Large intestine (tissue), 3 donors: ENCODE data around the gene STXBP6. TPM values are rescaled to one million over a fixed set of nuclear protein-coding genes. Genes with fewer than 3 reads are reported as not detected.

ENCODE experiments used
- DNase-seq, 2 donors: peaks; one replicate each; pipeline versions ENCODE4 v3.0.0 to v3.0.0-alpha.2; 2013
- H3K27ac ChIP-seq: one replicate; pipeline ENCODE4 v1.5.1; 2013; ENCODE audit warnings: low read length
- H3K27me3 ChIP-seq: 2 replicates; pipeline ENCODE4 v1.6.1; 2013; ENCODE audit warnings: low read length; ENCODE audit not compliant: control insufficient read depth, insufficient read depth
- H3K36me3 ChIP-seq: 2 replicates; pipeline ENCODE4 v1.6.1; 2013; ENCODE audit warnings: low read length; ENCODE audit not compliant: control insufficient read depth, insufficient read depth
- H3K4me1 ChIP-seq: one replicate; pipeline ENCODE4 v1.6.1; 2013; ENCODE audit warnings: low read length; ENCODE audit not compliant: control insufficient read depth, insufficient read depth
- H3K4me3 ChIP-seq: one replicate; pipeline ENCODE4 v1.5.1; 2013; ENCODE audit warnings: low read length
- H3K9me3 ChIP-seq: one replicate; pipeline ENCODE4 v1.6.1; 2013; ENCODE audit warnings: mild to moderate bottlenecking, low read depth, low read length, moderate library complexity; ENCODE audit not compliant: control insufficient read depth
- WGBS: methylation state at CpG from one replicate; pipeline ENCODE4 v1.1.5; 2013; ENCODE audit warnings: low lambda C conversion rate; ENCODE audit not compliant: insufficient coverage; 5-methylcytosine and 5-hydroxymethylcytosine counted together
- polyA plus RNA-seq: library from polyadenylated mRNA; unstranded; fragments of 120-200 nt; gene quantifications from one replicate; pipeline ENCODE4 v1.2.1, GENCODE V29; 2013

Gene STXBP6
- polyA plus RNA-seq, 1 donor = 27.8 TPM

- 100% methylated on average over 1 of the region's 3 CpGs for WGBS
- no peaks in the 10 kb centered on the region for H3K36me3 ChIP-seq
- no peak for DNase-seq
- H3K4me1 ChIP-seq = peaks cover 42% of the 10 kb centered on the region
- H3K9me3 ChIP-seq = no peaks in the 10 kb centered on the region
- H3K27me3 ChIP-seq = no peaks in the 10 kb centered on the region
- no peak overlapping the region for H3K4me3 ChIP-seq
- H3K27ac ChIP-seq = no peak overlapping the region
These were observed 201.7 kb downstream of the STXBP6 start for GRCh38 chr14:24848102-24848790.

- no peaks in the 10 kb centered on the region for H3K27me3 ChIP-seq
- no peaks in the 10 kb centered on the region for H3K9me3 ChIP-seq
- no peak for DNase-seq
- H3K36me3 ChIP-seq = no peaks in the 10 kb centered on the region
- H3K4me1 ChIP-seq = peaks cover 40% of the 10 kb centered on the region
- H3K4me3 ChIP-seq = no peak overlapping the region
- H3K27ac ChIP-seq = no peak overlapping the region
These were observed 202.3 kb downstream of the STXBP6 start for GRCh38 chr14:24847568-24848095.

GRCh38 chr14:24846261-24846660 is 203.7 kb downstream of the STXBP6 start:
- no peak overlapping the region for H3K4me3 ChIP-seq
- H3K4me1 ChIP-seq = peaks cover 28% of the 10 kb centered on the region
- no peaks in the 10 kb centered on the region for H3K36me3 ChIP-seq
- DNase-seq = no peak
- WGBS = 80% methylated on average over 1 of the region's 3 CpGs
- no peaks in the 10 kb centered on the region for H3K27me3 ChIP-seq
- H3K9me3 ChIP-seq = no peaks in the 10 kb centered on the region
- H3K27ac ChIP-seq = no peak overlapping the region

- Histone ChIP-seq H3K36me3 (no peaks in the 10 kb centered on the region), H3K27ac (no peak overlapping the region), H3K4me3 (no peak overlapping the region), H3K27me3 (no peaks in the 10 kb centered on the region), H3K4me1 (peaks cover 28% of the 10 kb centered on the region), H3K9me3 (no peaks in the 10 kb centered on the region)
- no peak for DNase-seq
- 60% methylated on average over 1 of the region's 2 CpGs for WGBS
These were observed 204.1 kb downstream of the STXBP6 start for GRCh38 chr14:24845851-24846250.

GRCh38 chr14:24844011-24844410 is 205.9 kb downstream of the STXBP6 start:
- Histone ChIP-seq H3K36me3 (no peaks in the 10 kb centered on the region), H3K4me1 (peaks cover 44% of the 10 kb centered on the region), H3K27ac (peak overlapping the region; percentile 88), H3K4me3 (no peak overlapping the region), H3K9me3 (no peaks in the 10 kb centered on the region), H3K27me3 (no peaks in the 10 kb centered on the region)
- DNase-seq = peak; percentile 70 to 86
- no CpG with 5 or more reads among the region's 5 CpGs for WGBS

- WGBS = no CpG with 5 or more reads among the region's 2 CpGs
- Histone ChIP-seq H3K27me3 (no peaks in the 10 kb centered on the region), H3K9me3 (no peaks in the 10 kb centered on the region), H3K4me1 (peaks cover 47% of the 10 kb centered on the region), H3K36me3 (no peaks in the 10 kb centered on the region), H3K4me3 (no peak overlapping the region), H3K27ac (peak overlapping the region; percentile 88)
- DNase-seq = peak in 1 of 2 donors; percentile 64
These were observed 206.5 kb downstream of the STXBP6 start for GRCh38 chr14:24843494-24843893.

GRCh38 chr14:24840204-24840893 is 209.6 kb downstream of the STXBP6 start:
- Histone ChIP-seq H3K36me3 (no peaks in the 10 kb centered on the region), H3K27ac (peak overlapping the region; percentile 66), H3K27me3 (no peaks in the 10 kb centered on the region), H3K4me3 (no peak overlapping the region), H3K9me3 (no peaks in the 10 kb centered on the region), H3K4me1 (peaks cover 44% of the 10 kb centered on the region)
- DNase-seq = no peak
- 82% methylated on average over 1 of the region's 2 CpGs for WGBS

- H3K4me1 ChIP-seq = peaks cover 39% of the 10 kb centered on the region
- H3K9me3 ChIP-seq = no peaks in the 10 kb centered on the region
- H3K27me3 ChIP-seq = no peaks in the 10 kb centered on the region
- no peak overlapping the region for H3K4me3 ChIP-seq
- WGBS = no CpG with 5 or more reads among the region's 3 CpGs
- no peaks in the 10 kb centered on the region for H3K36me3 ChIP-seq
- H3K27ac ChIP-seq = peak overlapping the region; percentile 66
- peak; percentile 36 to 81 for DNase-seq
These were observed 210.2 kb downstream of the STXBP6 start for GRCh38 chr14:24839617-24840203.

GRCh38 chr14:24838945-24839616 is 210.9 kb downstream of the STXBP6 start:
- Histone ChIP-seq H3K4me3 (no peak overlapping the region), H3K27me3 (no peaks in the 10 kb centered on the region), H3K4me1 (peaks cover 33% of the 10 kb centered on the region), H3K36me3 (no peaks in the 10 kb centered on the region), H3K27ac (peak overlapping the region; percentile 66), H3K9me3 (no peaks in the 10 kb centered on the region)
- 60% methylated on average over 1 of the region's 4 CpGs for WGBS
- DNase-seq = peak in 1 of 2 donors; percentile 63
